ENCODE results near the gene TRIM41. TPM values are rescaled to one million over a fixed set of nuclear protein-coding genes. Genes with fewer than 3 reads are reported as not detected.

TRIM41 gene
- total and polyA plus RNA-seq, 2 of the 13 experiments (the other 11 are each of a cell fraction or from before 2014, with no cell fraction given) = 10.2 to 16.7 TPM

- TF ChIP-seq NCOR1 (IDR thresholded peaks at IDR 0.05; ENCODE audit: borderline replicate concordance, low read length) = no peak
- no peak for TF ChIP-seq ARID2 (CRISPR knock-in tag; IDR thresholded peaks at IDR 0.05; ENCODE audit: borderline replicate concordance)
- no peak for TF ChIP-seq BRF2 (CRISPR knock-in tag; IDR thresholded peaks at IDR 0.05)
- no peak for TF ChIP-seq TOPORS (CRISPR knock-in tag; IDR thresholded peaks at IDR 0.05)
- no peak for TF ChIP-seq IRF9 (CRISPR knock-in tag; IDR thresholded peaks at IDR 0.05; ENCODE audit: borderline replicate concordance)
- no peak for TF ChIP-seq REPIN1 (CRISPR knock-in tag; IDR thresholded peaks at IDR 0.05; ENCODE audit: borderline replicate concordance, low read depth)
- no peak for TF ChIP-seq RBM22 (optimal IDR thresholded peaks at IDR 0.05; ENCODE audit: low read length)
- no peak for TF ChIP-seq ZNF136 (CRISPR knock-in tag; IDR thresholded peaks at IDR 0.05; ENCODE audit: low read depth)
- TF ChIP-seq ARNTL (CRISPR knock-in tag; IDR thresholded peaks at IDR 0.05) = no peak
- no peak for TF ChIP-seq ATF1 (CRISPR knock-in tag; IDR thresholded peaks at IDR 0.05)
- no peak for TF ChIP-seq PTBP1 (IDR thresholded peaks at IDR 0.05; ENCODE audit: low read depth, low read length, poor library complexity, severe bottlenecking)
- TF ChIP-seq HHEX (CRISPR knock-in tag; IDR thresholded peaks at IDR 0.05) = no peak
- no peak for TF ChIP-seq SSRP1 (CRISPR knock-in tag; IDR thresholded peaks at IDR 0.05)
- peak; percentile 6; the same call in 1 of the 2 replicates for TF ChIP-seq ZBTB7A (CRISPR knock-in tag; IDR thresholded peaks at IDR 0.05)
- no peak for TF ChIP-seq CC2D1A (CRISPR knock-in tag; IDR thresholded peaks at IDR 0.05)
- TF ChIP-seq MAZ (IDR thresholded peaks at IDR 0.05; ENCODE audit: borderline replicate concordance, low read depth, low read length) = no peak
- TF ChIP-seq MAZ (CRISPR knock-in tag; IDR thresholded peaks at IDR 0.05; ENCODE audit: low read depth) = 0 out of 2 replicates have a peak, but pooled peaks have one; percentile 10
- no peak for TF ChIP-seq ZZZ3 (CRISPR knock-in tag; IDR thresholded peaks at IDR 0.05; ENCODE audit: borderline replicate concordance)
- no peak for TF ChIP-seq STAT5B (CRISPR knock-in tag; IDR thresholded peaks at IDR 0.05)
- TF ChIP-seq EEA1 (CRISPR knock-in tag; IDR thresholded peaks at IDR 0.05; ENCODE audit: borderline replicate concordance) = no peak
- peak; percentile 74 for TF ChIP-seq ZNF687 (CRISPR knock-in tag; IDR thresholded peaks at IDR 0.05)
- TF ChIP-seq RARG (CRISPR knock-in tag; IDR thresholded peaks at IDR 0.05; ENCODE audit: low read depth) = no peak
- TF ChIP-seq ZNF781 (CRISPR knock-in tag; IDR thresholded peaks at IDR 0.05; ENCODE audit: borderline replicate concordance, not compliant biosample characterization) = peak; percentile 64
Measured at GRCh38 chr5:181190711-181191525, 32.2 kb upstream of the TRIM41 start (continued).
